RPMI8226 (cell line): ENCODE measurements around the gene RPS3.

Experiments
- DNase-seq: peaks from one replicate; pipeline ENCODE4 v3.0.0-alpha.2; 2015

RPS3 gene

DNA sequence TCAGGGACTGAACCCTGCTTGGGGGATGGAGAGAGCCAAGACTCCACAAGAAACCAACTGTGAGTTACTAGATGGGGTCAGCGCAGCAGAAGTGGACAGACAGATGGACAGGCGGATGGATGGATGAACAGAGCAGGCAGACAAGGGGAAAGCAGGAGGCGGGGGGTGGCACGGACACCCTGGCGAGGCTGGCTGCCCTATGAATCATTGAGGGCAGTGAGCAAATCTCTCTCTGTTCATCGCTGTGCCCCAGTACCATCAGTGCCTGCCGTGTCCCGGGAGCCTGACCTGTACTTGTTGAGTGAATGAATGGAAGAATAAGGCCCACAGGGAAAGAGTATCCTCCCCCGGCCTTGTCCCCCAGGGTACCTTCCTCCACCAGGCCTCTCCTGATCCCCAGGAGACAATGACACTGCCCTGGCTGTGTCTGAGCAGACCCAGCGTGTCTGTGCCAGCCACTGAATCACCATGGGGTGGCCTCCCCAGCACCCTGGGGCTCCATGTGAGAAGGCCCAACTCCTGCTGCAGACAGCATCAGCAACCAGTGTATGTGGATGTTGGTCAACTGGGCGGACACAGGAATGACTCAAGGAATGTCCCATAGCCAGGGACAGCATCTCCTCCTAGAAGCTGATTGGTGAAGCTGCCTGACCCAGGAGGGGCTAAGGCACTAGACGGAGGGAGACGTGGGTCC, 38.8 kb downstream of the RPS3 start:
- no peak for DNase-seq

DNA sequence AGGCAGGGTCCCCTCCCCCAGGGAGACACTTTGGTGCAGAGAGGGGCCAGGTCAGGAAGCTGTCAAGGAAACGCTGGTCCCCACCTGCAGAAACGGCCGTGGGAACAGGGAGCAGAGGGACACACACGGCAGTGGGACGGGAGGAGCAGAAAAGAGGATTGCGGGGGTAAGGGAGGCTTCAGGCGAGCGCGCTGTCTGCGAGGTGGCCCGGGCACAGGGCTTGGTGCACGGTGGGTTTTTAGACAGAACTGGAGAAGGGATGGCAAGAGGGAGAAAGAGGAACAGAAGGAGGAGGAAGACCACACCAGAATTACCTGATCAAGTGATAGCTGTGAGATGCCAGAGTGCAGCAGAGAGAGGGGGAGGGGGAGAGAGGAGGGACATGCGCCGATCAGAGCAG, 39.7 kb downstream of the RPS3 start:
- DNase-seq: no peak

DNA sequence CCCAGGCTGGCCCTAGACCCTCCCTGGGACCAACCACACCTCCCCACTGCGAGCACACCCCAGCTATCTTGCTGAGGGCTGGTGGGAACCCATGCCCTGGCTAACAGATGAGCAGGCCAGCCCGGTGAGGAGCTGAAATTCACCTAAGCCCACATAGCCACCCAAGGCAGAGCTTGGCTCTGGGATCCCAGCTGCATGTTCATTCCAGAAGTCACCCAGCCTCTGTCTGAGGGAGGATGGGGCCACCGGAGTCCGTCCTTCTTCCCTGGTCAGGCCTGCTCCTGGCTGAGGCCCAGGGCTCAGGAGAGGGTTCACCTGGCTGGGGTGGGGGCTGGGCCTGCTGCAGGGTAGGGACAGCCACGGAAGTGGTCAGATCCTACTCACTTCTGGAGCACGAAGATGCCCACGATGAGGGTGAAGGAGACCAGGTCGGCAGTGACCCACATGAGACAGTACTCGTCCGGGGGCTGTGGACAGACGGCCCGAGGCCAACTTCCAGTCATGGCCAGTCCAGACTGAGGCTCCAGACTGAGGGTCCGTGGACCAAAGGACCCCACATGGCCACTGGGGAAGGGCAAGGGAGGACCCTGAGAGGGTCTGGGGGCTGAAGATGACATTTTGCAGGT, 40.3 kb downstream of the RPS3 start:
- no peak for DNase-seq

DNA sequence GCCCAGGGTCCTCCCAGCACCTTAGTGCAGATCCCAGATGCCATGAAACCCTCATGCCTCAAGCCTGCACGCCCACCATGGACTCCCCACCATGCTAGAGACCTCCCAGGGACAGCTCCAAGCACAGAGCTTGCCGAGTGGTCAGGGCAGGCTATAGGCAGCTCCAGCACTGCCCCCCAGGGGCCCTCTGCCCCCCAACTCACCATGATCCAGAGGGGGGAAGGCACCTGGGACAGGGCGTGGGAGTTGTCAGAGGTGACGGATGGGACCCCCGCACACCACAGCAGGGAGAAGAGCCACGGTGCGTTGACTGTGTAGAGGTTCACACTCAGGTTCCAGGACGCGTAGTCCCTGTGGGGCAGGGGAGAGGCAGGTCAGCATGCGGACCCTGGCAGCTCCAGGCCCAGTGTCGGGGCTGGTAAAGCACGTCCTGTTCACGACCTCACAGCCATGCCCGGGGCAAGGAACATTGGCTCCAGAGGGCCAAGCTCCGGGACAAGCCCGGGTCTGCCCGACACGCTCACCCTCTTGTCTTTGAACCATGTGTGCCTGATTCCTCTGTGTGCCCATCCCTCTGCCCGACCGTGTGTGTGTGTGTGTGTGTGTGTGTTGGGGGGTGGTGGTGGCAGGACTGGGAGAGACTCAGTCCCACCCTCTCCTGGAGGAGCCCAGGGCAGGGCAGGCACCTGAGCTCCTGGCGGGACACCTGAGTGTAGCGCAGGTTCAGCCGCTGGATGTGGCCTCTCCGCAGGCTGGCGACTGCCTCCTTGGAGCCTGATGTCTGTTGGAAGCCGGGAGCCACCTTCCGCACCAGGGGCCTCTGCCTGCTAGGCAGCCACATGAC, 41.9 kb downstream of the RPS3 start:
- no peak for DNase-seq

DNA sequence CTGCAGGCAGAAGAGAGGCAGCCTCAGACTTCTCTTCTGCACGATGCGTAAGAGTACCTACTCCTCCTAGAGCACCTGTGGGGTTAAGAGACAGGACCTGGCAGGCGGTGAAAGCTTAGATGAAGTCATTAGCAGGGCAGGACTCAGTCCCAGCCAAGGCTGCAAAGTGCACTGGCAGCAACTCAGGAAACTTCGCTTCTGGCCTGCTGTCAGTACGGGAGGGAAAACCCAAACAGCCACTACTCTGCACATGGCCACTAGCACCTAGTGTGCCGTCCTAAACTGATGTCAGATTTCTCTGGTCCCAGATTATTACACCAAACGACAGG, 42.5 kb downstream of the RPS3 start:
- peak; percentile 56 for DNase-seq

DNA sequence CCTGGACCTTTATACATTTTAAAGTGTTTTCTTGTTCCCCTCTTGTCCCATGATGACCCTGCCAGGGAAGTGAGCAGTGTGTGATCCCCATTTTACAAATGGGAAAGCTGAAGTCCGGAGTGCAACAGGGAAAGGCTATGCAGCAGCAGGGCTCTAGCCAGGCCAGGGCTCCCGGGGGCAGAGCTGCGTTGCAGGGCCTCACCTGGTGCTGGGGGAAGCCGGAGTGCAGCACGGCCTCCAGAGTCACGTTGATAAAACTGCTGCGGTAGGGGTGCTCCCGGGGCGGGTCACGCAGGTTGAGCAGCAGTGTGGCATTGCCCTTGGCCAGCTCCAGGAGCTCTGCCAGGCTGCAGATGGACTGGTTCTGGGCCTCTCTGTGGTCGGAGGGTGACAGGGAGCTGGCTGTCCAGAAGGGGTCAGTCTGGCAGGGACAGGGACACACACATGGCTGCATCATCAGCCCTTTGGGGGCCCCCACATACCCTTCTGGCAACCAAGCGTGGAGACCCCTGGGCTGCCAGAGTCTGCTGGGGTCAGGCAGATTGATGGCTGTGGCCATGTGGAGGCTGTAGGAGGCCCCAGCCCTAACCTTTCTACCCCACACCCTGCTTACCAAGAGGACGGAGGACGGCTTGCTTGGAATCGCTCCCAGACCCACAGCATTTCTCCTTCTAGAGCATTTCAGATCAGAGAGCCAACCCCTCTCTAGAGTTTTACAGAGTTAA, 43.0 kb downstream of the RPS3 start:
- DNase-seq: no peak

DNA sequence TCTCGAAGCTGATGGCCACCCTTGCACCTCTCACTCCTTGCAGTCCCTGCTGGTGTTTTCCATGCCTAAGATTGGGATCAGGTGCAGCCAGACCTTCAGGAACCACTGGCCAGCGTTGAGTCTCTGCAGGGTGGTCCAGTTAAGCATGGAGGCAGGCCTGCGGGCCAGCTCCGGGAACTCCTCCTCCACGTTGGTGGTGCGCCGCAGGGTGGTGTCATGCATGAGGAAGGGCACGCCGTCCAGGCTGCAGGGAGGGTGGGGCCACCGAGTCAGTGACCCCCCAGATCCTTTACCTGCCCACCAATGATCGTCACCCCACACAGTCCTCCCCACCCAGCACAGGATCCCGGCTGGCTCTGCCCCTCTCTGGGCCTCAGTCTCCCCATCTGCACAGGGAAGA, 43.7 kb downstream of the RPS3 start:
- no peak for DNase-seq

DNA sequence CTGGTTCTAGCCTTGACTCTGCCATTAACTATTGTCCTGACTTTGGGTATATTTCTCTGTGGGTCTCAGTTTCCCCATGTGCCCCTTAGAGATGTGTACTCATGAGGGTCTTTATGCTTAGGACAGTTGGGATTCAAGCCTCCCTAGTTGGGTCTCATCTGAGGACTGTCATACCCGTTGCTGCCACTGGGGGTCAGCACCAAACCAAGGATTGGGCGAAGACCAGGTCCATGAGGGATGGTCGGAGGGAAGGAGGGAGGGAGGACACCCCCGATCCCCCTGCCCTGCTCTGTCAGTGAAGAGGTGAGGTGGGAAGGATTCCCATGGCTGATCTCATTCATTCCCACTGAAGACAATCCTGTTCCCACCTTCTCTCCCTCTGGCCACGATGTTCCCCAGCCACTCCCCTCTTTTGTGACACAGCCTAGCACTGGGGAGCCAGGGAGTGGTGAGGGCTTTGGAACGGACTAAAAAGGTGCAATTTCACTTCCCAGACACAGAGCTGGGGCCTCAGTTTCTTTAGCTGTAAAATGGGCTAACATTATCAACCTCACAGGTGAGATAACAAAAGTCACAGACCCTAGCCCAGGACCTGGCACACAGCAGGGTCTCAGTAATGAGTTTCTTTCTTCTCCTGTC, 46.1 kb downstream of the RPS3 start:
- DNase-seq: peak; percentile 74

DNA sequence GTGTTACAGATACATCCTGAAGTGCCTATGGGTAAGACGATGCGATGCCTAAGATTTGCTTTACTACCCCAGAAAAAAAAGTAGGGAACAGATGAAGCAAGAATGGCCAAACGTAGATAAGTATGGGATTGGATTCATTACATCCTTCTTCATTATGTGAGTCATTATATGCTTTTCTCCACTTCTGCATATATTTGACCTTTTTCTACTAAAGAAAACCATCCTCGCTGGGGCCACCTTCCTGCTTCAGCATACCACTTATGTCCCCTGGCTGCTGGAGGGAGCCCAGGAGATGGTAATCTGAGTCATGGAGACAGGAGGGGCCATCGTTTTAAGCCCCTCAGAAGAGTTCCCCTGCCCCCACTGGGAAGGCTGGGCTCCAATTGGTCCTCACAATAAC, 48.1 kb downstream of the RPS3 start:
- DNase-seq: no peak

DNA sequence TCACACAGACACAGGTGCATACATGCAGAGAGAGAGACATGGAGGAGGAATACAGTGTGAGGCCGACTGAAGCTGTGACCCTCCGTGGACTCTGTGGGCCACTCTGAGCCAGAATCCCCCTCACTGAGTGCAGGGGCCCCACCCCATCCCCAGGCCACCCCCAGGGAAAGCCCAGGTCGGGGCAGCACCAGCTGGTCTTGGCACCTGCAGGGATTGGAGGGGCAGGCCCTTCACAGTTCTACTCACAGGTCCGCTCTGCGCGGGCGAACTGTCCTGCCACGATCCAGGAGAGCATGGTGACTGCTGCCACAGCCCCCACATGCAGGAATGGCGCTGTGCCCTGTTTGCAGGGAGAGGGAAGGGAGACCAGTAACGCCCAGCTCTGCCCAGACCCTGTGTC, 50.0 kb downstream of the RPS3 start:
- DNase-seq: no peak

DNA sequence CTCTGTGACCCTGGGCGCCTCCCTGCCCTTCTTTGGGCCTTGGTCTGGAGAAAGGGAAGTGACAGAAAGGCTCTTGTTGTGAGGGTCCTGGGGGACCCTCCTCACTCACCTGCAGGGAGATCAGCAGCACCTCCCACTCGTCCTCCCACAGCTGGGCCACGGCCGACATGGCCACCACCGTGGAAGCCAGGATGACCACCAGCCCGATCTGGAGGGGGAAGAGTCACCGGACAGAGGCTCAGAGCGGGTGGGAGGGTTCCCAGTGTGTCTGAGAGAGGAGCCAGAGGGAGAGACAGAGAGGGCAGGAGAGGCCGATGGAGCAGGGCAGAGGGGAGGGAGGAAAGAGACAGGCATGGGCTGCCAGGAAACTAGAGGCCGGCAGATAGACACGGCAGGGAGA, 50.5 kb downstream of the RPS3 start:
- no peak for DNase-seq

DNA sequence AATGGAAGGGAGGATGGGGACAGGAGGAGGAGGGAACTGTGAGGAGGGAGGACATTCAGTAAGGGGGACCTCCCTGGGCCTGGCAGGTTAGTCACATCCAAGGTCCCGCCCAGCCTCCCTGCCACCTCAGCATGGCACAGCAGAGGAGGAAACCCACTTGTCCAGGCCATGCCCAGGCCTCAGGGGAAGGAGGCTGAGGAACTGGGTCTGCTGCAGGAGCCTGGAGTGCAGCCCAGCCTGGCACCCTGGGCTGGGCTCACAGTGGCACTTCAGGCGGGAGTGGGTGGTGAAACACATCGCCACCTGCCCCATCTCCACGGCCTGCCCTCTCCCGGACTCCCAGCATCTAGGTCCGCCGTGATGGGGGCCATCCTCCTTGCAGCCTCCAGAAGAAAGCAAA, 50.9 kb downstream of the RPS3 start:
- DNase-seq: no peak

DNA sequence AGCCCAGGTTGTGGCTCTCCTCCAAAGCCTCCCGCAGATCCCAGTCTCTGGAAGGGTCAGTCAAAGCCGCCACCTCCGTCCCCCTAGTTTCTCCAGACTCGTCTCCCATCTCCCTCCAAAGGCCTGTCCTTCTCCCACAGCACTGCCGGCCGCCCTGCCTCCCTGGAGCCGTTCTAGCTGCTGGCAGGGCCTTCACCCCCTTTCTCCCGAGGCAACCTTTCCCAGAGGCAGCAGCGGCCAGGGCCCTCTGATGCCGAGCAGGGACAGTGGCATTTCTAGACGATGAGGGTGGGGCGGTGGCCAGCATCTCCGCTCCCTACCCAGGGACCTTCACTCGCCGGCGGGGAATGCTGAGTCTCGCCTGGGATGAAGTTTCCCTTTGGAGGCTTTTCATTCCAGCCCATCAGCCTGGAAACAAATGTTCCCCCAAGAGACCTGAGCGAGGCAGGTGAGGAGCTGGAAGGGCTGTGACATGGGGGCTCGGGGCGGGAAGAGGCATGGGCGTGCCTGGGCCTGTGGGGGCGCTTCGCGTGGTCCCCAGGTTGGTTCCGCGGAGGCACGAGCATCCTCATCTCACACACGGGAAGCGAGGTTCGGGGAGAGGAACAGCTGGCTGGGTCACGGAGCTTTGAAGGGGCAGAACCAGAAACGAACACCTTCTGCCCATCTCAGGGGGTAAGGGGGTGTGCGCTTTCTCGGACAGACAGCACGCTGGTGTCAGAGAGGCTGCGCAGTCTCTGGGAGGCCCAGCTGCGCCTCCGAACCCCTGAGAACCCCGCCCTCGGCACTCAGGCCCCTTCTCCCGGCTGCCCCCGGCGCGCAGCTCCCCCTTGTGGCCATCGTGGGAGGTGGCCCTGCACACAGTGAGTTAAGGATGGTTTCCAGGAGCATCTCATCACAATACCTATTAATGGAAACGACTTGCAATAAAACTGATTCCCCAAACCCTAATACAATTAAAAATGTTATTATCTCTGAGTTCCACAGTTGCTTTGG, 51.8 kb downstream of the RPS3 start:
- DNase-seq: peak; percentile 61

DNA sequence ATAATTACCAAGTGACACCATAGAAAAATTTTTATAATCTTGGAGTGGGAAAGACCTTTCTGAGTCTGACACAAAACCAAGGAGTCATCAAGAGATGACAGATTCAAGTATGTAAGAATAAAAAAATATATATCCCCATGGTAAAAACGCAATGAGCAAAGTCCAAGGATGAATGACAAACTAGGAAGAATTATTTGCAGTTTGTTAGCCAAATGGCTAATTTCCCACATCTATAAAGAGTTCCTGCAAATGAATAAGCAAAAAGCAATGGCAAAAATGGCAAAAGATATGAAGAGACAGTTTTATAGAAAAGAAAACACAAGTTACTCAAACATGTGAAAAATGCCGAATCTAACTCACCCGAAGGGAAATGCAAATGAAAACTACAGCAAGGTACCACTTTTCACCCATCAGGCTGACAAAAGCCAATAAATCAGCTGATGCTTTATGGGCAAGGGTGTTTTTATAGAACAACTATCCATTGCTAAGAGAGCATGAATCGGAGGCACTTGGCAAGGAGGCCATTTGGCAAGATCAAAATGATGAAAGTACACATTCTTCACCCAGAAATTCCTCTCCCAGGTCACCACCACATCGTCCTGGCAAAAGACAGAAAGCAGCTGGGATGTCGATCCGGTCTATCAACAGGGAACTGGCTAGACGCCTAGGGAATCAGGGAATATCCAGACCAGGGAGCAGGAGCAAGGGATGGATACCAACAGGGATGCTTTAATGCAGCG, 54.8 kb downstream of the RPS3 start:
- no peak for DNase-seq

DNA sequence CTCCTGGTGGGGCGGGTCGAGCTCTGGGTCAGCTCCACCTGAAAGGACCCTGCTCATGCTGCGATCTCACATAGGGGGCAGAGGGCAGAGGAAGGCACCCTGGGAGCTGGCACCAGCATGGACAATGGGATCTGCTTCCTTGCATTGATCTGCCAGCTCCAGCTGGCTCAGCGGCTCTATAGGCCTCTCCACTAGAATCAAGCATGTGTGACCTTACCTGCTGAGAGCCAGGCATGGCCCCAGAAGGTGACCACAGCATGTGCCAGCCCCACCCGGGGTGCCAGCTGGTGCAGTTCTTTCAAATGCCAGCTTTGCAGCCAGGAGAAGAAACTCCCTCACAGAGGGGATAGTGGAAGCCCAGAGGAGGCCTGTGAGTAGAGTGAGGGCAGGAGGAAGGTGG, 55.7 kb downstream of the RPS3 start:
- no peak for DNase-seq
